KG1 (cell line): ENCODE data around the gene KCNIP4.

Experiments
- DNase-seq: peaks from one replicate; lab custom pipeline; 2025; lab: John Stamatoyannopoulos, UW

Gene KCNIP4

DNA sequence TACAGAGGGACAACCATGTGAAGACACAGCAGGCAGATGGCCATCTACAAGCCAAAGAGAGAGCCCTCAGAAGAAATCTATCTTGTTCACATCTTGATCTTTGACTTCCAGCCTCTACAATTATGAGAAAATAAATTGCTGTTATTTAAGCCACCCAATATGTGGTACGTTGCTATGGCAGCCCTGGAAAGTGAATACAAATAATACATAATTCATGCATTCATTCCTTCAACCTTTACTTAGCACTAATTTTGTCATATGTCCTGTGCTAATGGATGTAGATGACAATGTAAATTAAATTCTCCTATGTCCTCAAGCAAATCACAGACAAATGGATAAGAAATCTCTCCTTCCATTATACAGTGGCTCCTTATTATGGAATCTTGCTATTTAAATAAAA lies 886.7 kb downstream of the KCNIP4 start:
- no peak for DNase-seq

DNA sequence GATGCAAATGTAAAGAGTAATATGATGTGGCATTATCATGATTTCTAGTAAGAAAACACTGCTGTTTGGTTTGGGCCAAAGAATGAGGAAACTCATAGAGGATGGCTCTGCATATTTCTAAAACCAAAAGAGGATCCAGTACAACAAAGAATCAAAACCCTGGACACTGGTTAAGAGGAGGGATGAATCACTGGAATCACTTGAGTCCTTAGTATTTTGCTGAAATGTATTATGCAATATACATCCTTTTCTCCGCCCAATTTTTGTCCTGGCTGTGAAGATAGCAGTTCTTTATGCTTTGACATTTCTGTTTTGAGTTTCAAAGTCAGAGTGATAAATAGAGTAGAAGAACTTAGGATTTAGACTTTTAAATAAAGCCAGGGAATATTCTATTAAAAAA lies 902.4 kb downstream of the KCNIP4 start:
- no peak for DNase-seq

DNA sequence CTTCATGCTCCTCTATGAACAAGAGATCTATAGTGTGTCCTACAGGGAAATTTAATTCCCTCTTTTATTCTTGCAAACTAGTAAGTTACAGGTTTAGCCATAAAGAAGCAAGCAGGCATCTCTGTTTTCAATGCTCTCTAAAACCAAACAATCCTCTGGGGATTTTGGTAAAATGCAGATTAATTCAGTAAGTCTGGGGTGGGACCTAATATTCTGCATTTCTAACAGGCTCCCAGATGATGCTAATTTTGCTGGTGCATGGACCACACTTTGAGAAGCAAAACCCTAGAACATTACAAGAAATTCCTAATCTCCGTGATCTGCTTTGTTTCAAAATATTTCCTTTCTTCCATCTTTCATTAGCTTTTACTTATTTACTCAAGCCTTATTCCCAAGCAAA lies 903.5 kb downstream of the KCNIP4 start:
- DNase-seq = no peak

DNA sequence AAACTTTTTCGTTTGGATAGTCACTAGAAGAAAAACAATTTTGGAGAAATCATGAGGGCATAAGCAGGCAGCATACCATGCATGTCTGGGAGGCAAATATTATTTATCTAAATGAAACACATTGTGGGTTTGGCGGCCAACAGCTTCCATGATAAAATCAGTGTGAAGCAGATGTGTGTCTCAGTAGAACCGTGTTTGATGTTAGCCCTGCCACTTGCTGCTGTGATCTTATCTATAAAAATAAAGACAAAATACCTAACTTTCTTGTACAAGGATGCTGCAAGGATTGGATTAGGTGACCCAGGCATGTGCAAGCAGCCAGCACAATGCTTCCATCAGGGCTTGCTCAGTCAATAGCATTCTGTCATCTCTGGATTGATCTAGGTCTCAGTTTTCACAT lies 906.9 kb downstream of the KCNIP4 start:
- no peak for DNase-seq

DNA sequence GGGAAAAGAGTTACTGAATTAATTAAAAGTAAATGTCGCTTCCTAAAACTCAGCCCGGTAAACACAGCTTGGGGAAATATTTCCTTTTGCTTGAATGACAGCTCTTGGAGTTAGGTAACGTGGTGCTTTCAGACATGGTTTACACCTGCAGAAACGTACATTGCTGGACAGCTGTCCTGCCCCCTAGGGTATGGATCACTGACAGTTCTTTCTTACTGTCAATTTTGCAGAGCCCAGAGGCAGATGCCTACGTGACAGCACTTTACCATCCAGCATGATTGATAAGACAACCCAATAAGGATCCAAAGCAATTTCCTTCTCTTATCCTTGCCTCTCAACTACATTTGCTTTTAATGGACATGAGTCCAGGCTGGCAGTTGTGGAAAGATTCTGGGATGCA lies 913.8 kb downstream of the KCNIP4 start:
- DNase-seq = no peak

DNA sequence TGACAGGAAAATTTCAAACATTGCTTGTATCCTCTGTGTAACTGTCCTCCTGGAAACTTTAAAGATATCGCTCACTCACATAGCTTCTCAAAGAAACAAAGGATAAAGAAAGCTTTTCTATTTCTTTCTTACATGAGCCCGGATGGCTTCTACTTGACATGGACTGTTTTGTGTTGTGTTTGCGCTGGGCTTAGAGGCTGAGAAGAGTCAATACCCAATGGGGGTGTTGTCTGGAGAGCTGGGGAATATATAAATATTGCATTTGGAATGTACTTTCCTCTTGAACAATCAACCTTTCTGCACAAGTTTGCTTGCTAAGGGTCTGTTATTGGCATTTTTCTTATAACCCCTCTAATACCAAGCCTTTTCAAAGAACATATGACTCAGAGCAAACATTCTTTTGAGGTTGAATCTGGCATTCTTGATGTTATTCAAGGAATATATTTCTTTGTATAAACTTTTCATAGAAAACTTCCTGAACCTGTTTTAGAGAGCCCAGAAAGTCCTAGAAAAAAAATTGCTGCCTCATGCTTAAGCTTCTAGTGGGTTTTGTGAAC lies 916.4 kb downstream of the KCNIP4 start:
- DNase-seq = no peak

DNA sequence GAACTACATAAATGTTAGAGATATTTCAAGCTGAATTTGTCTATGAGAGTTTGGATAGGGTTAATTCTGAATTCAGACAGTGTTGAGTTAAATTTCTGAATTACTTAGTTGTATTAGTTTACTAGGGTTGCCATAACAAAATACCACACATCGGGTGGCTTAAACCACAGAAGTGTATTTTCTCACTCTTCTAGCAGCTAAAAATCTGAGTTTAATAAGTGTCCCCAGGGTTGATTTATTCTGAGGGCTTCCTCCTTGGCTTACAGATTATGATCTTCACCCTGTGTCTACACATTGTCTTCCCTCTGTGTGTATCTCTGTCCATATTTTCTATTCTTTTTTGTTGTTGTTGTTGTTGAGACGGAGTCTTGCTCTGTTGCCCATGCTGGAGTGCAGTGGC lies 929.8 kb downstream of the KCNIP4 start:
- no peak for DNase-seq

DNA sequence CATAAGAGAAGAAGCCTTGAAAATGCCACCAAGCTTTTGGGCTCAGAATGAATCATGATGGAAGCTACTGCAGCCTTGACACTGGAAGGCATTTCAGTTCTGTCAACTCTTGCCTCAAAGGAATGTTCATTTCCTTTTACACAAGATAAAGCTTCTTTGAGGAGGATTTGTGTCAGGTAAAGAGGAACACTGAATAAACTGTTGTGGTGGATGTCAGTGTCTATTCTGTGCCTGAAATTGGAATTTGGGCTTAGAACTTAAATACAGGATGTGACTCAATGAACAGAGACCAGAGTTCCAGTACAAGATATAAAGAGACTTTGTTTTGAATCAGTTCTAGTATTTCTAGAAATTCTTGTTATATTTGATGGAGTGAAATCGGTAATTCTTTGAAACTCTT lies 935.1 kb downstream of the KCNIP4 start:
- no peak for DNase-seq

DNA sequence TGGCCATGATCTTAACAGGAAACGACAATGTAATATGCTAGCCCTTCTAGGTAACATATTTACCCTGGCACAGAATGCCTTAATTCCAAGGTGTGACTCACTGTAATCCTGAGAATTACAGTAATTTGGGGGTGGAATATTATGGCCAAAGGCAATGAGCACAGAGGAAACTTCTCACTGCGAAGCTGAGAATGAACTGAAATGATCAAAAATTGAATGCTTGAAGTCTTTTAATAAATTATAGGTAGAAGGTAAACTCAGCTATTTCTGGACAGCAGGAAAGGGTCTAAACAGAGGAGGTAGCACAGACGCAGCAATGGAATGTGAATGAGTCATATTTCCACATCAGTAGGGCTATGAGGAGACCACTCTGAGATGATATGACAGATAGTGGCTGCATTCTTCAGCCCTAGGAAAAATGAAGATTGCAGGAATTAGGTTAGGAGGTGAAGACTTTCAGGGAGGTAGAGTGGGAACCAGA lies 935.7 kb downstream of the KCNIP4 start:
- no peak for DNase-seq

DNA sequence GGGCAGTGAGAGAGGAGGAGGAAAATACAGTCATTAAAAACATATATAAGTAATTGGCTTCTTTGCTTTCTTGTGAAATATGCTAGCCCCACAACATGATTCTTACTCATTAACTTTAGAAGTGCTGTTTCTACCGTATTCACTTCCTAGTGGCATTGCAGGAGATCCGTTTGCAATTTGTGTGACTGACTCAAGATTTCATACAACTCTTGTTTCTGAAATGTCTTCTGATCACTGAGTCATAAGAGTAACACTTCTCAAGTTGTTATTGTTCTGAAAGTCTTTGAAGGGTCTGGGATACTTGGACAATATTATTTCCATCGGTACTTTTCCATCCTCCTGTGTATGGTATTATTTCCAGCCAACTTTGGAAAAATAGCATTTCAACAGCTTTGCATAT lies 937.5 kb downstream of the KCNIP4 start:
- no peak for DNase-seq

DNA sequence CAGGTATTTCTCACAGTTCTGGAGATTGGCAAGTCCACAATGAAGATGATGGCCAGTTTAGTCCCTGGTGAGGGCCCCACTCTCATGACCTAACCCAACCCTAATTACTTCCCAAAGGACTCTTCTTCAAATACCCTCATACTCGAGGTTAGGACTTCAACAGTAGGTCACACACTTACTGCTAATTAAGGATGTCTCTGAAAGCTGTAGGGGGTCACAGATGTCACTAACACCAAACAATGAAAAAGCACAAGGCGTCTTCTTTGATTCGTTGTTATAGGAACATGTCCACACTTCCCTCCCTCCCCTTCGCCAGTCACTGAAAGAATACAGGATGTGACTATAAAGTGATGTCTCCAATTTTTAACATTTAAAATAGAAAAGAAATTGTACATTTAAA lies 938.6 kb downstream of the KCNIP4 start:
- no peak for DNase-seq

DNA sequence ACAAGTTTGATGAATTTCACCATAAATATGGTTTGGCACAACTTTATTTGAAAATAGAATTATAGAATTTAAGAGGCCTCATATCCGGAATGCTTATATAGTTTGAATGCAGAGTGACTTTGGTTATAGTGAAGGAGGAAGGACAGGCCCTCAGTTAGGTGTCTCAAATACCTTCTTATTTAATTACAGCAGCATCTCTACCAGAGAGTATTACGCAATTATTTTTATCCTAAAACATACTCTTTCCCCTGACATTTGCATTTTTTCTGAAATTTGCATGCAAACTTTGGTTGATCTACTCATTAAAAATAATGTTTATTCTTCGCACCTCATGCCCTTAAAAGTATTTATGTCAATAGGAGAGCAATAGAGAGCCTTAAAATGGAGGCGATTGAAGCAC lies 942.9 kb downstream of the KCNIP4 start:
- DNase-seq = no peak

DNA sequence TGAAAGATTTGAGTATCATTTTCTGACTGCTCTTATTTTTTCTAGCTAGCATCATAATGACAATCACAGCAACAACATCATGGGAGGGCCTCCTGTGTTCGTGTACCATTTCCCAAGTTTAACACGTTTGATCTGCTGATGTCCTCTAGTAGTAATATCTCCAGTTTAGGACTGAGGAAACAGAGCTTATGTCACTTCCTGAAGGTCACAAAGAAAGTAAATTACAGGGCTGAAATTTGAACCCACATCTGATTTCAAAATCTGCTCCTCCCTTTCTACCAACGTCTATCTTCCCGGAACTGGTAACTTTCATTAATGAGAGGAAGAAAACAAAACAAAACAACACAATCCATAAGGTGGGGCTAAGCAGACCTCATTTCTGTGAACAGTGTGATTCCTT lies 945.6 kb downstream of the KCNIP4 start:
- DNase-seq = no peak

DNA sequence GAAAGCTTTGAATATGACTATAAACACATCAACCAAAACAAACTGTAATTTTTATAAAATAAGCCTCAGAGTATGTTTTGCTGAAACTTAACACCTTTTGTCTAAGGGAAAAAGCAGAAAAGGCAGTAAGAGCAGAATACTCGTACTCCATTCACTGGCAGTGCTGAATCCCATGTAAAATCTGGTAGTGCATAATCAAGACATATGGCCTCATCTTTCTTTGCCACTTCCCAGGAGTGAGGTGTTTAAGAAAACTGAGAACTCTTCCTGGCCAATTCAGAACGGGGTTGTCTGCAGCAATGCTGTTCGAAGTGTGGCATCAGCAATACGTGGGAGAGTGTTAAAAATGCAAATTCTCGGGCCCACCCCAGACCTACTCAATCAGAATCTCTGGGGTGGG lies 946.3 kb downstream of the KCNIP4 start:
- DNase-seq = no peak

DNA sequence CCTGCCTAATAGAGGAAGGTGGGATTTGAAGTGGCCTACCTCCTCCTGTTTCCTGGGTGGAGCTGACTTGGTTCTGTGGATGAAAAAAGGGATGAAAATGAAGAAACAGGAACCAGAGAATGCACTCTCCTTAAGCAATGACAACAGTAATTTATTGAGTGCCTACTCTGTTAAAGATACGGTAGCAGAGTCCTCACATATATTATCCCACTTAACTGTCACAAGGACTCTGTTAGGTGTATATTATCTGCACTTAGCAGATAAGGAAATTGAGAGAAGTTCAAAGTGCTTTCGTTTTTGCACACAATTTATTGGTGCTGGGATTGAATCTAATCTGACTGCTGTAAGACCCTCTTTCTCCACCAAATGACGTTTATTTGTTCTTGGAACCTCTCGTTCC lies 947.1 kb downstream of the KCNIP4 start:
- DNase-seq = no peak

DNA sequence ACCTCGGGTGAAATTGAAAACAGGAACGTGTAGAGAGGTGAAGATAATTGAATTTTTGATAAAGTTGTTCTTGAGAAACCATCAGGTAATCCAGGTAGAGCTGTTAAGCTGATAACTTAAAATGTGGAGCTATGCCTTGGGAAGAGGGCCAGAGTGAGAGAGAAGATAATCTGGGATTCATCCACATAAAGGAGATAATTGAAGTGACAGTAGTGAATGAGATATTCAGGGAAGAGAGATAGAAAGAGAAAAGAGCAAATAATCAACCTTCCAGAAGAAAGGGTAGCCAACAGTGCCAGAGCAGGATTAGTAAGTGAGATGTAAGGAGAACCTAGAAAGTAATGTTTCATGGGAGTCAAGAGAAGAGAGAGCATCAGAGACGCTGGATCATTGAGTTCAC lies 950.7 kb downstream of the KCNIP4 start:
- DNase-seq = no peak

DNA sequence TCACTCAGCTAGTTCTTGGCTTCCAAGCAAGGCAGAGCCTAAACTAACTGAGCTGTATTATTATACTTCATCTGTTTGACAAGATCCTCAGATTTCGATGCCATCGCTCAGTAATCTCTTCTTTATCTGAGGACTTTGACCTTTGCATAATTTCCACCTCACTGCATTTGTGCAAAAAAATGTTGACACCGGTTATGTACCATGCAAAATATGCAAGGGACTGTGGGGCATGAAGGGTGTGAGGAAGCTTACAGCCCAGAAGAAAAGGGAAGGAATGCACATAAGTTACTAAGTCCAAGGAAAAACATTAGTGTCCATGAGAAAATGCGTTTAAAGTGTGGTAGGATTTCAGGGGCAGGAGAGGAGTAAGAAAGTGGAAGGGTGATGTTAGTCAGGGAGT lies 953.0 kb downstream of the KCNIP4 start:
- no peak for DNase-seq

DNA sequence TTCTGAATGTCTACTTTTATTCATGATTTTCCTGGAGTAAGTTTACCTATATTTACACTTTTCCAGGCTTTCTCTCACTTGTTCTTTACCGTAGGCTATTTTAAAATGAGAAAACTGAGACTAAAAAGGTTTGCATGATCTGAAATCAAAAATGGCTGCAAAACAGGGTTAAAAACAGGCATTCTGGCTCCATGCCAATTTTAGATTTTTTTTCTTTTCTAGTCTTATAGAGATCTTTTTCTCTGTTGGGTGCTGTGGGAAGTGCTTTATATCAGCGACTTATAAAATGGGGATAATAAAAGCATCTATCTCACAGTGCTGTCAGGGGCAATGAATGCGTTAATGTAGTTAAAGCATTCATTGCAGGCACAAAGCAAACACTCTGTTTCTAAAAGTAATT lies 953.6 kb downstream of the KCNIP4 start:
- DNase-seq = no peak

DNA sequence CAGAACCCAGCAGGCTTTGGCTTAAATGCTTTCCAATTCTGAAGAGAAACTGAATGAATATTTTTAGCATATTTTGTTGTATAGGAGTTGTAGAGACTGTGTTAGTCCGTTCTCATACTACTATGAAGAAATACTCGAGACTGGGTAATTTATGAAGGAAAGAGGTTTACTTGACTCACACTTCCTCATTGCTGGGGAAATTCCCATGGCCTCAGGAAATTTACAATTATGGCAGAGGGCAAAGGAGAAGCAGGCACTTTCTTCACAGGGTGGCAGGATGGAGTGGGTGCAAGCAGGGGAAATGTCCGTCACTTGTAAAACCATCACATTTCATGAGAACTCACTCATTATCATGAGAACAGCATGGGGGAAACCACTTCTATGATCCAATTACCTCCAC lies 956.6 kb downstream of the KCNIP4 start:
- no peak for DNase-seq

DNA sequence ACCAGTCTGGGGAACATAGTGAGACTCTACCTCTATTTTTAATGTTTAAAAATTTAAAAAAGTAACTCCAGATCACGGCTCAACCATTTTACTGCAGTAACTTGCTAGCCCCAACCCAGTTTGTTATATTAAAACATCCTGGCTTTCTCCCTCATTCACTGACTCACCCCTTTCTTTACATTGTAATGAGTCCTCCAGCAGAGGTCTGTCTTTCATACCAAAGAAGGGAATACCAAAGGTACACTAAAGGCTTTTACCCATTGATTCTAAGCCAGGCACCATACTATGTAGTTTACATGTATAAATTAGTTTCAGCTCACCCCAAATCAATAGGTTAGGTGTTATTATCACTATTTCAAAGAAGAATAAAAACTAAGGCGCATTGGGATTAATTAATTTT lies 961.4 kb downstream of the KCNIP4 start:
- no peak for DNase-seq

DNA sequence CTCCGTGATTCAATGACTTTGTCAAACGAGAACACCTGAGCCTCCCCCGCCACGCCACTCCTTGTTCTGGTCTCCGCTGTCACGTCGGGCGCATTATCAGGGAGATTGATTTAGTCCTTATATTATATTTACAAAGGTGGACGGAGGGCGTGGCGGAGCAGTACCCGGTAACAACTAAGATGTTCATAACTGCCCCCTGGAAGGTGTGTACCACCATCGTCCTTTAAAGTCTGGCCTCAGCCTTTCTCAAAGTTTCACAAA lies 964.1 kb downstream of the KCNIP4 start:
- DNase-seq = no peak

DNA sequence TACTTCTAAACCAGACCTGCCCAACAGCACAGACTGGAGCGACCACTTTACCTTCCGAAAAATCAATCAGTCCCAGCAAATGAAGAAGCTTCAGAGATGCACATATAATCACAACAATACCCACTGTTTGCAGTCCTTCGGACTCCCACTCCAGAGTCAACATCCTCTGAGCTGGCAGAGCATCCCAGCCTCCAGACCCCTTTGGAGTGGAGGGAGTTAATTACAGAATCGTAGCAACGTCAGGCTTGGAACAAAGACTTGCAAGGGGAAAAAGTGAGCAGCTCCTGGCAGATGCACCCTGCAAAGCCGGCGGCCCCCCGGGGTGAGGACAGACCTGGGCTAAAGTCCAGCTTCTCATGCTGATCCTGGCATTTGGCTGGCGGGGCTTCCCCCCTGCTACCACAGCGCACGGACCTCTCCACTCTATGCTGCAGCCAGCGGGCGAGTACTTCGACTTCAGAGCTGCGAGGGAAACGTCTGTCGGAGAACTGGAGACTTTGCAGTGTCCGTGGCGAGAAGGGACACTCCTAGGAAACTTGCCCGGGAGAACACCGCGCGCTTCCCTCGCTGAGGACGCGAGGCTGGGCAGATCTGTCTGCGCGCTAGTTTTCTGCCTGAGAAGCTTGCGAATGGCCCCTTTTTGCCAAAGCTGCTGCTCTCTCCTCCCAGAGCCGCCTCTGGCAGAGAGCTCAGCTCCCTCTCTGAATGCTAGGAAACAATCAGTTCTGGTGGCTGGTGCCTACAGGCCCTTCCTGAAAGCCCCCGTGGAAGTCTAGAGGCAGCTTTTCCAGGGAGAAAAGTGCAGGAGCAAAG lies 964.6 kb downstream of the KCNIP4 start:
- no peak for DNase-seq

DNA sequence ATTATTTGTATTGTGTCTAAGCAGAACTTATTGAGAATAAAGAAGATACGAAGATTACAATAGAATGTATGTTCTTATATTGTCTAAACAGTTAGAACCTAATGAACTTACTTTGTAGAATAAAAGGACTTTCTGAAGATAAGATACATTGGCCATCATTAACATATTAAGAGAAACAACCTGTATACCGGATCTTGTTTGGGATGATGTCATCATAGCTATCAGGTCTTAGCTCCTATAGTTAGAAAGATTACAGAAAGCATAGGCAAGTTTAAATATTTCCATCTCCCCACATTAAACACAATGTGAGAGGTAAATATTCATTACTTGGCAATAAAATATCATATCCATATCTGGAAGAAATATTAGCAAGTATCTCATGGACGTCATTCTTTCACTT lies 966.0 kb downstream of the KCNIP4 start:
- DNase-seq = no peak

DNA sequence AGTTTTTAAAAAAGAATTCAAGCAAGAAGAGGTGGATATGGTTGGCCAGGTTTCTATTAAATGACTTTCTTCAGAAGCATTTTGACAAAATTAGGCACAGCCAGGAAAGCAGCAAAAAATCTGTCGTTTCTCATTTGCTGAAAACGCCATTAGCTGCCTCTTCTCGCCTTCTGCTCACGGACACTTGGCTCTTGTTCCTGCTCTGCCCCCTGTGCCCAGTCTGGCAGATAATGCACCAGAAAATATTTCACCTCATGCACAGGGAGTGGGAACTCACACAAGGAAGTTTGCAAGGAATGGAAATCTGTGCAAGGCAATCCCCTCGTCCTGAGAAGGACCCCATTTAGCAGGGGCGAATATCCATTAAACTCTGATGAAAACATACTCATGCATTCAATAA lies 988.3 kb downstream of the KCNIP4 start:
- no peak for DNase-seq
